Eye (tissue), 1 donor: ENCODE results near the gene PSMC3.

Experiments
- DNase-seq: peaks from one replicate; pipeline ENCODE4 v3.0.0-alpha.2; 2015

The PSMC3 gene

DNA sequence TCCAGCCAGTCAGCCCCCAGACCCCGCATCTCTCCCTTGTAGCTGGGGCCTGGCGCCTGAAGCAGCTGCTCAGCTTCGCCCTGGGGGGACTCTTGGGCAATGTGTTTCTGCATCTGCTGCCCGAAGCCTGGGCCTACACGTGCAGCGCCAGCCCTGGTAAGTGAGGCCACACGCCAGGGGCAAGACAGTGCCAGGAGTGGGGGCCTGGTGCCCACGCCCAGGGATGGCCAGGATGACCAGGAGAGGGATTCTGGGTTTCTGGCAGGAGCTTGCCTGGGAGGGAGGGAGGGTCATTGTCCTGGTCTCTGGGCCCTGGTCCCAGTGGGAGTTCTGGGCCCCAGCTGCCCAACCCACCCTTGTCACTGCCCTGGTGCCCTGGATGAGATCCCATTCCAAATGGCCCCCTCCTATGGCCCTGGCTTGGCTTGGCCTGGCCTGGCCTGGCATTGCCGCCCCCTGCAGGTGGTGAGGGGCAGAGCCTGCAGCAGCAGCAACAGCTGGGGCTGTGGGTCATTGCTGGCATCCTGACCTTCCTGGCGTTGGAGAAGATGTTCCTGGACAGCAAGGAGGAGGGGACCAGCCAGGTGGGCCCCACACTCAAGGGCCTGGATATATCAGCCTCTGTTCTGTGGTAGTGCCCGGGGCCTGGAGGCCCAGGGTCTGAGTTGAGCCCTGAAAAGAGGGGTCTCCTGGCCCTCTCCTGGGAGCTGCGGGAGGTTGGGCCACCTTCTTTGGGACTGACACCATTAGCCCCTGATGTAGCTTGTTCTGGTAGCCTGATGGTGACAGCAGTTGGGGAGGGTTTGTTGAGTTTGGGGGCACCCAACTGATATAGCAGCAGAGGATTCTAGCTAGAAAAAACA is 14.1 kb downstream of the PSMC3 start:
- DNase-seq = no peak

DNA sequence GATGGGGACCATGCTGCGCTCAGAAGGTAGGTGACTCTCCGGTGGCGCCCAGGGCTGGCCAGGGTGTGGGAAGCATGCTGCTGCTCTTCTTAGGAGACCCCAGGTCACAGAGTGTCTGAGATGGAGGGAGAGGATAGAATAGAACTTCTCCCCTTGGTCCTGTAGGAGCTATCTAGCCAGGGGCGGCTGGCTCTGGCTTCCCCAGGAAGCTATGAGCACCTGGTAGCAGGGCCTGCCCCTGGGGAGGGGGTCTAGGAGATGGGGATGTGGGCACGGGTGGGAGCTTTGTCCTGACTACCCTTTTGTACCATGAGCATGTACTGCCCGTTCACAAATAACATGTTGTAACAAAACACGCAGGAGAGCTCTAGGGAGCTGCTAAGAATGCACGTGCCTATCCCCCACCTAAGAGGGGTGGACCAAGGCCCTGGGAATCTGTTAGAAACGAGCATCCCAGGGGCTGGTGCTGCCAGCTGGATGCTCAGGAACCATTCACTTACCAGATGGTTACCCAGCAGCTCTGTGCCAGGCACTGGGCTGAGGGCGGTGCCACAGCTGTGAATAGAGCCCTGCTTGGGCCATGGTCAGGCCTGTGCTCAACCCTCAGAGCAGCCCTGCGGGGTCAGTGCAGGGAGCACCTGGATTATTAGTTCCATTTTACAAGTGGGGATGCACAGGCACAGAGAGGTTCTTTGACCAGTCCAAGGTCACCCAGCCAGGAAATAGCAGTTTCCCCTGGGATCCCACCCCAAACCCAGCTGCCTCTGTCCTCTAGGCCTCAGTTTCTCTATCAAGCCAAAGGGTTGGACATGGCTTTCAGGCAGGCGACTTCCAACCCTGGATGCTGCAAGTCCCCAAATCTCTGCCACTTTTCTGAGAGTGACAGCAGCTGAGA is 15.6 kb downstream of the PSMC3 start:
- no peak for DNase-seq

DNA sequence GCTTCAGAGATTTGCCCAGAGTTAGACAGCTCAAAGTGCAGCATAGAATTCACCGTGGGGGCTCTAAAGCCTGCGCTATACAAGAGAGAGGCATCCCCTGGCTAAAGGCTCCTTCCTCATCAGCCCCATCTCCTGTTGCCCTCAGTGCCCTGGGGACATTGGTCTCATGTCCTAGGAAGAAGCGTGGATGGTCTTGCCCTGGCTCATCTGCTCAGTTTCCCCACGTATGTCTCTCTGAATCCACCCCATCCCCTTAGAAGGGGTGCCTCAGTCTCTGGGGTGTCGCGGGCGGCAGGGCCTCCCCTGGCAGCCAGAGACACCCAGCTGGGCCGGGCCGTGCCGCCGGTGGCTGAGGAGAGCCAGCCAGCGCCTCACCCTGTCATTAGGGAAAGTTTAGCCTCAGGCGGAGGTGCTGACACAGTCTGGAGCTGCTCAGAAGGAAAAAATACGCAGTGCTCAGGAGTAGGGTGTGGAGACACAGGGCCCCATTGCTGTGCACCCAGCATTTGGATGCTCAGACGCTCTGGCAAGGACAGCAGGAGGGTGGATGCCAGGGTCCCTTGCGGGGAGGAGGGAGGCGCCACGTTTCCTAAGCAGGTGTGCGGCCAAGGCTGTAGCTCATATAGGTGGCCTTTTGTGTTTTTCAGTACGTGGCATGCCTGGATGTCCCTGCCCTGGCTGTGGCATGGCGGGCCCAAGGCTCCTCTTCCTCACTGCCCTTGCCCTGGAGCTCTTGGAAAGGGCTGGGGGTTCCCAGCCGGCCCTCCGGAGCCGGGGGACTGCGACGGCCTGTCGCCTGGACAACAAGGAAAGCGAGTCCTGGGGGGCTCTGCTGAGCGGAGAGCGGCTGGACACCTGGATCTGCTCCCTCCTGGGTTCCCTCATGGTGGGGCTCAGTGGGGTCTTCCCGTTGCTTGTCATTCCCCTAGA is 16.5 kb downstream of the PSMC3 start:
- DNase-seq = no peak

DNA sequence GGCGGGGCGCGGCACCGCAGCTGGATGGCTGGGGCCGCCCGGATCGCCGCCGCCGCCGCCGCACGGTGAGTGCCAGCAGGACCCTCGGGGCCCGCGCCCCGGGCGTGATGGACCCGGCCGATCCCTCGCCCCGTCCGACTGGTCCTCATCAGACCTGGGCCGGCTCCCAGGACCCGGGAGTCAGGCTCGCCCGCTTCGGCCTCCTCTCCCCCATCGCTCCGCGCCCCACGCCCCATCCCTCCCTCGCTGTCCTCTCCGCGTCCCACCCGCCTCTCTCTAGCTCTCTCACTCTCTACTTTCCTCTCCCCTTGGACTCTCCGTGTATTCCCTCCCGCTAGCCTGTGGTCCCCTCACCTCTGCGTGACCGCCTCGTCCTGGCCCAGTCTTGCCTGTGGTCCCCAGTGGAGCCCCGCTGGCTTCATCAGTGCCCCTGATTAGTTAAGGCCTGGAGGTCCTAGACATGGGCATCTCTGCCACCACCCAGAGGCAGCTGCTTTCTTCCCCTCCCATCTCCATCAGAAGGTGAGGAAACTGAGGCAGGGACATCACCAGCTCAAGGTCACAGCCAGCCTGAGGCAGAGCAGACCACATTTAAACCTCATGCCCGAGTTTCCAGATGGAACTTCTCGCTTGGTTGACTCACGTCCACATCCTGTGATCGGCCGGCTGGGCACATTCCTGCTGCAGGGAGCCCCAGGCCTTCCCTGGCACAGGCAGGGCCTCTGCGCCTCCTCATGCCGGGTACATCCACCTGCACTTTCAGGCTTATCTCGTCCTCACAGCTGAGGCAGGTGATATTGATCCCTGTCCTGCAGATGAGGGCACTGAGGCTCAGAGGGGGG is 17.4 kb downstream of the PSMC3 start:
- peak; percentile 71 for DNase-seq

DNA sequence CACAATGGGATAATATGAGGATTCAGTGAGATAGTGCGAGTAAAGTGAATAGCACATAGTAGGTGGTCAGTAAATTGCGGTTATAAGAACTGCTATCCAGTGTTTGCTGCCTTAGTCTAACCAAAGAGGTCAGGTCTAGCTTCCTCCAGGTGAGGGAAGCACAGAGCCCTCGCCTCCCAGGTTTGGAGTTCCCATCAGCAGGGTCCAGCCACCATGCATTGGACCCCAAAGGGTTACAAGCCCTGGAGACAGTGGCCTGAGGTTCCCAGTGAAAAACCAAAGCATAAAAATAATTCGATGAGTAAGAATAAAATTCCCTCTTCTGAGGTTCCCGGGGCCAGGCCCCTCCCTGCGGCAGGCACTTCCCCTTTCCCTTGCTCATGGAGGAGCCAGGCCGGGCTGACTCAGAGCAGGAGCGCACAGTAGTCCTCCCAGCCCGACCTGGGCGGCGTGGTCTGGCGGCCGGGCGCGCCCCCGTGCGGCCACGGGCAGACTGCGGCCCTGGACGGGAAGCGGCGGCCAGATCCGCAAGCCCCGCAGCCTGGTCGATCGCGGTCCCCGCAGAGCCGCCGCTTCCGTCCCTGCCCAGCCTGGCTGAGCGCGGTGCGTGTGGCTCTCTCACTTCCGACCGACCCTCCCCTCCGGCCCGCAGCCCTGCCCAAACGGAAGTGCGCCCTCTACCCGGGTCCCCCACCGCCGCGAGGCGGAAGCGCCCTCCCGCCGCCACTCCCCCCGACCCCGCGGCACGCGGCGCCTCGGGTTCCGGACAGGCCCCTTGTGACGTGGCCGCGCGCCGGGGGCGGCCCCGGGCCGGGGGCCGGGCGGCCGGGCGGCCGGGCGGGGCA is 18.3 kb downstream of the PSMC3 start, which contains the start of gene SLC39A13:
SLC39A13 (plus strand) TSS at position 845 of the 845 bp plus-strand sequence. CDS start 1,505 bp downstream, outside the sequence.
- DNase-seq = peak; percentile 98

DNA sequence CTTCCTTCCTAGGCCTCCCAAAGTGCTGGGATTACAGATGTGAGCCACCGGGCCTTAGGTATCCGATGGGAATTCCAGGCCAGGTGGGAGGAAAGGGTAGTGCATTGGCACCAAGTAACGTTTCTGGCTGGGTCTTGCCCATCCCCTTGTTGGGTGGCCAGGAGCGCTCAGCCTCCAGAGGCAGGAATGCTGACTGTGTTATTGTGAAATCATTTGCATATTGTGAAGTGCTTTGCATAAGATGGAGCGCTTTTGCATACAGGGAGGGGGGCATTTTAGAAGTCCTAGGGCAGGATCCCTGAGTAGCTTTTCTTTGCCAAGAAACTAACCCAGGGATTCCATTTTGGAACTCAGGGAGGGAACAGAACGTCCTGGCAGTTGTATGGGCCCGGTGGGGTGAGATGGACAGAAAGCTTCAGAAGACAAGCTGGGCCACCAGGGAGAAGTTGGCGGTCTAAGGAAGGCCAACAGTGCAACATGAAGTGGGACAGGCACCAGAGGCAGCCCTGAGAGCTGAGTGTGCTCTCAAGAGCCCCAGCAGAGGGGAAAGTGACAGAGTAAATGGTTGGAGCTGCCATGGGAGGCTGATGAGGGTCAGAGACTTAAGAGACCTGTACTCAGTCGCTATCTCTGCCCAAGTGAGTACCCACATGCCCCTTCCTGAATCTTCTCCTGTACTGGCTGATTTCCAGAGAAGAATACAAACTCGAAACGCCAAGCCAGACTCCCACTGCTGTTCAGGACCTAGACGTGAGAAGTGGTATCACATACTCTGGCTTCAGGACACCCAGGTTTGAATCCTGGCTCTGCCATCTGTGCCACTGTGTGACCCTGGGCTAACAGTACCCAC is 19.1 kb downstream of the PSMC3 start:
- no peak for DNase-seq

DNA sequence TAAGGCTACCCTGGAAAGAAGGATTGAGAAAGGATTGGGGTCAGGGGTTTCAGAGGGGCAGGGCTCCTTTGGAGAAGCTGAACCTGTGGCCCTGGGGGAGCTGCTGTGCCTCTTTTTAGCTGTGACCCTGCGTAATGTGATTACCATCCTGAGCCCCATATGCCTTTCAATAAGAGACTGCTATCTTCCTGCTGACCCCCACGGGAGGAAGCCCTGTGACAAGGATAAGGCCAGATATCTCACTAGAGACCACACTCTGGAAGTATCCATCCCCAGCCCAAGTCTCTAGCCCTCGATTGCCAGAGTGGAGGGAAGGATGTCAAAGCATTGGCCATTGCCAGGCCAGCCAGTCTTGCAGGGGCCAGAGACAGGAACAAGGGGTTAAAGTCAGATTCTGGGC is 22.7 kb downstream of the PSMC3 start:
- DNase-seq = no peak

DNA sequence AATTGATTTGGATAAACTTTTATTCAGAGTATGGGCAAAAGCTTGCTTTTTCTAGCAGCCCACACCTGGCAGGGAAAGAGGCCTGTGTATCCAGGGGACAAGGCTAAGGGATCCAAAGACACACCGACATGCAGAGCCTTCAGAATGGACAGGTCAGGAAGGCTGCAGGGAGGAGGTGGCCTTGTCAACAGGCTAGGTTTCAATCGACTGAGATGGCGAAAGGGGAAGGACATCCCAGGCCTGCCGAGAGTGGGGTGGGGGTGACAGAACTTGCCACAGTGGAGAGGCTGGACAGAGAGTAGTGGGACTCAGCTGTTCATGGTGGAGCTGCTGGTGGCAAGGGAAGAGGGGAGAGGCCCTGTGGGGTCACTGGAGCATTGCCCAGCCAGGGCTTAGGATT is 23.1 kb downstream of the PSMC3 start:
- DNase-seq = no peak

DNA sequence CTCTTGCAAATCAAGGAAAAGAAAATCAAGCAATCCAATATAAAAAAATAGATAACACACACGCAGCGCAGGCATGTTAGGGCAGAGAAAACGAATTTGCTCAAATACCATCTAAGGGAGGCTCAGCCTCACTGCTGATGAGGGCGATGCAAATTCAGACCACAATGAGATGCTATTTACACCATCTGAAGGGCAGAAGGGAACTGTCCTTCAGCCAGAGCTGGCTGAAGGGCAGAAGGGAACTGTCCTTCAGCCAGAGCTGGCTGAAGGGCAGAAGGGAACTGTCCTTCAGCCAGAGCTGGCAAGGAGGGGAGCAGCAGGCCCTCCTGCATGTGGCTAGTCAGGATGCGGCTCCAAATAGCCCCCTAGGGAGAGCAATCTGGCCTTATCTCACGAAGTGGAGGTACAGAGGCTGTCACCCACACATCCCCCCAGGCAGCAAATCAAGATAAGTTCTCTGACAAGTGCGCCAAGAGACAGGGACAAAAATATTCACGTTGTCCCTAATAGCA is 25.4 kb downstream of the PSMC3 start:
- no peak for DNase-seq

DNA sequence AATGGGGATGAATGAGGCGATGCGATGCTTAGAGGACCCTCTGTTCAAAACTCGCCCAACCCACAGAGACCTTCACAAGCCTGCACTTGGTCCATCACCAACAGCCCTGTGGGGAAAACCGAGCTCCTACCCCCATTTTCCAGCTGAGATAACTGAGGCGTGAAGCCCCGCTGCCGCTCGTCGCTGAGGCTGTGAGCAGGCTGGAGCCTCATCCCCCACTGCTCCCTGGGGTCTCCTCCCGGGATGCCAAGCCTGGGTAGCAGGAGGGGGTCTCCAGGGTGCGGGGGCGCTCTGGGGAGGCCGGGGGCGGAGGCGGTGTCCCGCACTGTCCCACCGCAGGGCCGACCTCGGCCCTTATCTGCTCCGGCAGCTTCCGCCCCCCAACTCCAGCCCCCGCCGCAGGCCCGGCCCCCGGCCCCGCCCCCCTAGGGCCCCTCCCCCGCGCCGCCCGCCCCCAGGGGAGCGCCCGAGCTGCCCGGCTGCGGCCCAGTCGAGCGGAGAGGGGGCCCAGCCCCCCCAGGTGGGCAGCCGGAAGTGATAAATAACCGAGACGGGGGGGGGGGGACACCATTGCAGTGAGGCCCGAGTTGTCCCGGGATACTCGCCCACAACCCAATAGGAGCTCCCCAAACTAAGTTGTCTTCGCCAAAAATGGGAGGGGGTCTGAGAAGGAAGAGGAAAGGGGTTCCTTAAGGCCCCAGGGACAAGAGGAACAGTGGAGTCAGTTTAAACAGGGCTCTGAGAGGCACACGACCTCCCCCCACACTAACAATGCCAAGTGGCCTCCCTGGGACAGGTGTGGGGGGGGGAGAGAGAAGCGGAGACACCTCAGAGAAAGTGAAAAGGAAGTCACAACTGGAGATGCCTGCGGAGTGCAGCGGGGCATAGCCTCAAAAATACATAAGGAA is 26.1 kb downstream of the PSMC3 start:
- DNase-seq = peak; percentile 66

DNA sequence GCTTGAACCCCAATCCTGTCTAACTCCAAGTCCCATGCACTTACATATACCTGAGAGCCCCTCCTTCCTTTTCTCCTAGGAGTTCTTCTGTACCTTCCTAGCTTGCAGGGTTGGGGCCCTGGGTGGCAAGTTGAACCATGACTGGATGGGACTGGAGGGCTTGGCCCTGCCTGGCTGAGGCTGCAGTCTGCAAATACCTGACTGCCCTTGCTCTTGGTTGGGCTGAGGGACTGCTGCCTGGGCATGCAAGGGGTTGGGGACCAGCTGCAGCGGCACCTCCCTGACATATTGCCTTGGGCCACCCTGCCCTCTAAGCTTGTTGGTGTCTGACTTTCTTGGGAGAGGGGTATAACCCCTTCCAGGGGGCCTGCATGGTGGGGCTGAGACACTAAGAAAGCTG is 27.7 kb downstream of the PSMC3 start:
- no peak for DNase-seq

DNA sequence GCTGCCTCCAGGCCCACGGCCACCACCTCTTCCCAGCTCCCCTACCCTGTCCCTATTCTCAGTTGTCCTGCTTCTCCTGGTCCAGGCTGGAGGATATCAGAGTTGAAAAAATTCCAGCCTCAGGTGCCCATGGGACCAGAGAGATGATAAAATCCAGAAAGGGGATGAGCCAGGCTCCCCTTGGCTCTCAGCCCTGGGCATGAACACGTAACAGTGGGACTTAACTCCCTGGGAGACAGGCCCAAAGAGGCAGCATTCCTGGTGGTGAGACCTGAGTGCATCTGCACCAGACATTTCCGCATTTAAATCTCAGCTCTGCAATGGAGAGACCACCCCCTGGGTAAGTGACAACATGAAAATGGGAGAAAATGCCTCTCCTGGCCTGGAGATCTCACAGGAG is 28.2 kb downstream of the PSMC3 start:
- no peak for DNase-seq

DNA sequence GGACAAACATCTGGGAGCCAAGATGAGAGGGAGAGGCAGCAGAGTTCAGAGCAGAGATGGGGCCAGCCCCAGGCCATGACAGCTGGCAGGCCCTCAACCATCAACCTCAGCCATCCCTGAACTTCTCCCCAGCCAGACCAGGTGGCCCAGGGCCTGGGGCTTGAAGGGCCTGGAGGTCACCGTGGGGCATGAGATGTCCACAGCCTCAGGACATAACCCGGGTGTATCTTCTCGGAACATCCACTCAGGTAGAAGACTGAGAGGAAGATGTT is 30.3 kb downstream of the PSMC3 start:
- DNase-seq = no peak

DNA sequence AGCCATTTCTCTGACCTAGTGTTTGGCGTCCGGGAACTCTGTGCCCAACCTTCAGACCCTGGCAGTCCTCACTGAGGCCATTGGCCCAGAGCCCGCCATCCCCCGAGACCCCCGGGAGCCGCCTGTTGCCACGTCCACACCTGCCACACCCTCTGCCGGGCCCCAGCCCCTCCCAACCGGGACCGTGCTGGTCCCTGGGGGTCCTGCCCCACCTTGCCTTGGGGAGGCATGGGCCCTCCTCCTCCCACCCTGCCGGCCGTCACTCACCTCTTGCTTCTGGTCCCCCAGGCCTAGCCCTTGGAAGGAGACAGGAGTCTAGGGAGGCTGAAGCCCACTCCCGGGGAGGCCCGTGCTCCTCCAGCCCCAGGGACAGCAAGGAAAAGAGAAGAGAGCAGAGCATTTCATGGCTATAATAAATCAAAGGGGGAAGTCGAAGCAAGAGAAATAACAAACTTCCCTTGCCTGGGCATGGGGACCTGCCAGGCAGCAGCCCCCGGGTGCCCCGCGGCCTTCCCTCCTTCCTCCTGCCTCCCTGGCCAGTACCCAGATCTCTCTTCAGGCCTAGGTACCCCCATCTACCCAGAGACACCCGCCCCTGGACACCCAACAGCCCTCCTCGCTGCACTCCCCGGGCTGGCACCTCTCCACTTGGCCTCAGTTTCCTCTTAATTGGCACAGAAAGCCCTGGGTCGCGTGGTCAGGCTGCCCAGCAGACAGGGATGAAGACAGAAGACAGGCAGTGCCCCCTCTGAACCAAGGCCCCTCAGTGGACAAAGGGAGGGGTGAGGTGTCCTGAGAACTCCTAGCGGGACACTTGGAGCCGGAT is 30.8 kb downstream of the PSMC3 start:
- DNase-seq = no peak

DNA sequence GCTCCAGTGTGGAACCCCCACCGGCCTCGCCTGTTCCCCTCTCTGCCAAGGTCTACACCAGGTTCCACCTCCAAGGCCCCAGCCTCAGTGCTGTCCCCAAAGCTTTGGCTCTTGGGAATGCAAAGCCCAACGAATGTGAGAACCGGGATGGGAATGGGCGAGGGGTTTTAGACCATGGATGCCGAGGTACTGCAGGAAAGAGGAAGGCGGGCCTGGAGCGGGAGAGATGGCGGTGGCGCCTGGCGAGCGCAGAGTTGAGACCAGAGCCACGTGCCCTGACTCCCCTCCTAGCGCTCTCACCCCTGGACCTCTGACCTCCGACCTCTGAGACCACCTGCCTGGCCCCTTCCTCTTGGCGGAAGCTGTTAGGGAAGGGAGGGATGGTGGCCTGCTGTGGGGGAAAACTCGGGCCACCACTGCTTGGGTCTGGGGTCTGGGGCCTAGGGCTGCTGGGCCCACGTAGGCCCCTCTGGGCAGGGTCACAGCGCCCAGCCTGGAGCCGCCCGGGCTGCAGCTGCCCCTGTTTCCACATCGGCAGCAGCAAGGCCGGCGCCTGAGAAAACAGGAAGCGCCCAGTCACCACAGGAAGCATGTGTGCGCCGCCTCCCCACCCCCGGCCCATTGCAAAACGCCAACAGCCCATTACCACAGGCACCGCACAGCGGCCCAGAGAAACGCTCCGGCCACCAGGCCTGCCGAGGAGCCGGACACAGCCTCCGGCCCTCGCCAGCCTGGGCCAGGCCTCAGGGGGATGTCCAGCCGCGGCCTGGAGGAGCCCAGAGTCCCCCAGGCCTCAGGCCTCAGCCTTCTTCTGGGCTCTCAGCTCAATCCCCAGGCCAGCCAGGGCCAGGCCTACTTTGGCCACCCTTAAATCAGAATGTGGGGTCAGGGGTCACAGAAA is 31.7 kb downstream of the PSMC3 start:
- no peak for DNase-seq

DNA sequence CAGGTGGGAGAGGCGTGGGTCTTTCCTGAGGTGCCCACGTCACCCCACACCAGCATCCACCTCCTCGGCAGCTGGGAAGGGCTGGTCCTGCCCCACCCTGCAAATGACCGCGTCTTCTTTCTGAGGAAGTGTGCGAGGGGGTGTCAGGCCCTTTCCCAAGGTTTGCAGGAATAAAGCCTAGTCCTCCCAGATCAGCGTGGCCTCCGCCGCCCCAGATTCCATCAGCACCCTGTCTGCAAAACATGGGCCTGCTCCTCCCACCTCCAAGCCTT is 32.3 kb downstream of the PSMC3 start:
- no peak for DNase-seq
